ENCODE results near the gene CSNK2B. TPM values are rescaled to one million over a fixed set of nuclear protein-coding genes. Genes with fewer than 3 reads are reported as not detected.

The CSNK2B gene
- 100 to 1,000 TPM in 1 of 2 donors, 10 to 100 TPM in 1; 84.8 to 116 TPM for total RNA-seq
- long read RNA-seq, transcript CSNK2B-203 (7 exons, 948 nt), result major isoform, 9 of 13 reads
- long read RNA-seq, partial matches to known transcripts, result 3 of 13 reads
- long read RNA-seq, other reads (novel, unspliced or antisense), result 0 of 13 reads

- intact Hi-C loops (cut with DNase I), result no loop called here
These were observed at the start of gene CSNK2B for GRCh38 chr6:31665501-31666336. TSS of gene CSNK2B (plus strand) at chr6:31666080. CDS start at chr6:31666832, 752 bp downstream.

GRCh38 chr6:31617010-31617409 is 48.9 kb upstream of the CSNK2B start:
- ATAC-seq, result no peak
- no peak for DNase-seq
- intact Hi-C loops (cut with DNase I), result no loop called here

More at GRCh38 chr6:31665501-31666336, at the start of gene CSNK2B:
- DNase-seq (peak; percentile 99), ATAC-seq (peak; percentile 91 to 93)

- DNase-seq (peak; percentile 98), ATAC-seq (peak; percentile 93 to 95)
- intact Hi-C loops (cut with DNase I), result no loop called here
These were observed 45.9 kb upstream of the CSNK2B start for GRCh38 chr6:31619805-31620585.

GRCh38 chr6:31620586-31621319 is 45.1 kb upstream of the CSNK2B start, which contains the start of gene PRRC2A:
TSS of gene PRRC2A (plus strand) at chr6:31620715. CDS start at chr6:31622790, 2,075 bp downstream.
- ATAC-seq (peak; percentile 59 to 90), DNase-seq (peak; percentile 86)
- intact Hi-C loops (cut with DNase I), result no loop called here

- no peak for DNase-seq
- ATAC-seq, result no peak
- intact Hi-C loops (cut with DNase I), result no loop called here
These were observed 44.5 kb upstream of the CSNK2B start for GRCh38 chr6:31621320-31621939.

GRCh38 chr6:31621991-31622390 is 43.9 kb upstream of the CSNK2B start:
- DNase-seq (no peak), ATAC-seq (no peak)
- intact Hi-C loops (cut with DNase I), result no loop called here

- ATAC-seq (no peak), DNase-seq (no peak)
- intact Hi-C loops (cut with DNase I), result no loop called here
These were observed 43.2 kb upstream of the CSNK2B start for GRCh38 chr6:31622684-31623091.

- intact Hi-C loops (cut with DNase I), result no loop called here
- DNase-seq (no peak), ATAC-seq (no peak)
These were observed 41.8 kb upstream of the CSNK2B start for GRCh38 chr6:31624070-31624469.

GRCh38 chr6:31626952-31627351 is 38.9 kb upstream of the CSNK2B start:
- no peak for DNase-seq
- ATAC-seq, result no peak
- intact Hi-C loops (cut with DNase I), result no loop called here

- DNase-seq, result no peak
- intact Hi-C loops (cut with DNase I), result no loop called here
- no peak for ATAC-seq
These were observed 38.1 kb upstream of the CSNK2B start for GRCh38 chr6:31627690-31628287.

- DNase-seq, result no peak
- no peak for ATAC-seq
- intact Hi-C loops (cut with DNase I), result no loop called here
These were observed 36.9 kb upstream of the CSNK2B start for GRCh38 chr6:31629014-31629413.

- ATAC-seq, result no peak
- no peak for DNase-seq
- intact Hi-C loops (cut with DNase I), result no loop called here
These were observed 35.5 kb upstream of the CSNK2B start for GRCh38 chr6:31630177-31630934.

- intact Hi-C loops (cut with DNase I), result no loop called here
- DNase-seq (no peak), ATAC-seq (no peak)
These were observed 34.7 kb upstream of the CSNK2B start for GRCh38 chr6:31631209-31631608.

- ATAC-seq, result peak in 1 of 2 donors; percentile 3
- DNase-seq, result no peak
- intact Hi-C loops (cut with DNase I), result no loop called here
These were observed 34.1 kb upstream of the CSNK2B start for GRCh38 chr6:31631681-31632278.

GRCh38 chr6:31632279-31632946 is 33.5 kb upstream of the CSNK2B start:
- intact Hi-C loops (cut with DNase I), result no loop called here
- ATAC-seq (peak in 1 of 2 donors; percentile 10), DNase-seq (no peak)

GRCh38 chr6:31633447-31633846 is 32.4 kb upstream of the CSNK2B start:
- intact Hi-C loops (cut with DNase I), result no loop called here
- DNase-seq (no peak), ATAC-seq (no peak)

GRCh38 chr6:31634131-31634530 is 31.7 kb upstream of the CSNK2B start:
- ATAC-seq (no peak), DNase-seq (no peak)
- intact Hi-C loops (cut with DNase I), result no loop called here

Measured in left cardiac atrium (tissue), 4 donors.